HepG2 (cell line): ENCODE results near the gene SLC1A3. TPM values are rescaled to one million over a fixed set of nuclear protein-coding genes. Genes with fewer than 3 reads are reported as not detected.

Experiments used
- ATAC-seq: fragments of 200-7000 bp; cut with Tn5 transposase; 3 replicates; pipeline ENCODE4 v1.9.1; 2020; ENCODE audit warnings: mild to moderate bottlenecking, moderate library complexity
- BruUV-seq: library from RNA; stranded (reverse); fragments of 400-500 nt; replicated peaks from 2 replicates; lab custom pipeline; 2021; lab: Mats Ljungman, UMichigan
- CTCF ChIA-PET: fragments of 300-600 bp; formaldehyde crosslinking; extraction: SDS; loops from one replicate; lab custom pipeline; 2021; ENCODE audit warnings: low total read pairs, inconsistent platforms, low intra/inter-chr PET ratio; lab: Yijun Ruan, JAX
- POLR2A ChIA-PET: fragments of 350-600 bp; sonication (Branson Sonifier 250); formaldehyde crosslinking; loops from one replicate; lab custom pipeline; 2020; ENCODE audit warnings: antibody characterized with exemption, inconsistent platforms; lab: Yijun Ruan, JAX
- DNase-seq: peaks from one replicate; pipeline ENCODE4 v3.0.0-alpha.2; 2015; ENCODE audit warnings: low spot score
- FAIRE-seq: peaks from 3 replicates; lab custom pipeline; 2011; peaks lifted over from hg19 to GRCh38; lab: Jason Lieb, UNC
- H2AFZ ChIP-seq: one replicate; pipeline ENCODE4 v1.6.1; 2011; ENCODE audit warnings: low read length, inconsistent platforms
- H3K27ac ChIP-seq: fragments of 300-600 bp; 3 replicates; pipeline ENCODE4 v1.8.0; 2011; ENCODE audit warnings: mixed run types, mild to moderate bottlenecking, mixed read lengths, low read length, inconsistent platforms; ENCODE audit not compliant: insufficient read depth; ENCODE audit errors: extremely low read length
- H3K27me3 ChIP-seq, 2 experiments: fragments of 200-600 bp in 1 of 2; 2 replicates in 1 of 2; 3 replicates in 1 of 2; pipeline versions ENCODE4 v1.6.0 to v1.8.0; 2011; ENCODE audit warnings: low read length in 2 of 2, mild to moderate bottlenecking in 2 of 2, moderate library complexity in 2 of 2, inconsistent platforms in 1 of 2; ENCODE audit not compliant: insufficient read depth in 2 of 2, control insufficient read depth in 1 of 2
- H3K36me3 ChIP-seq, 2 experiments: fragments of 200-600 bp in 1 of 2; replicated peaks in 1 of 2; 2 replicates in 1 of 2; 3 replicates in 1 of 2; pipeline versions ENCODE4 v1.5.1 to v1.8.0; 2011; ENCODE audit warnings: low read length in 2 of 2, inconsistent platforms in 1 of 2; ENCODE audit not compliant: insufficient read depth in 2 of 2, control insufficient read depth in 1 of 2
- H3K4me1 ChIP-seq: 2 replicates; pipeline ENCODE4 v1.5.1; 2012; ENCODE audit warnings: low read length, inconsistent platforms; ENCODE audit not compliant: insufficient read depth
- H3K4me2 ChIP-seq: 2 replicates; pipeline ENCODE4 v1.6.0; 2011; ENCODE audit warnings: low read depth, low read length, inconsistent platforms
- H3K4me3 ChIP-seq, 3 experiments: fragments of 200-600 bp in 1 of 3; sonication (generic), shearing (Covaris generic) in 1 of 3; replicated peaks in 1 of 3; 2 replicates each; pipeline ENCODE4 v1.5.1; 2011 to 2016; ENCODE audit warnings: low read length in 3 of 3, inconsistent platforms in 2 of 3, low read depth in 2 of 3, mild to moderate bottlenecking in 2 of 3, control low read depth in 1 of 3, mixed read lengths in 1 of 3; ENCODE audit not compliant: insufficient read depth in 1 of 3
- H3K79me2 ChIP-seq: one replicate; pipeline ENCODE4 v1.6.1; 2011; ENCODE audit warnings: low read length, inconsistent platforms; ENCODE audit not compliant: insufficient read depth
- H3K9ac ChIP-seq: 2 replicates; pipeline ENCODE4 v1.6.0; 2011; ENCODE audit warnings: mild to moderate bottlenecking, low read depth, low read length, inconsistent platforms; ENCODE audit not compliant: insufficient read depth
- H3K9me3 ChIP-seq: 2 replicates; pipeline ENCODE4 v1.5.1; 2012; ENCODE audit warnings: mild to moderate bottlenecking, low read length
- H4K20me1 ChIP-seq: 2 replicates; pipeline ENCODE4 v1.6.0; 2011; ENCODE audit warnings: inconsistent platforms, mild to moderate bottlenecking, low read length, moderate library complexity; ENCODE audit not compliant: insufficient read depth
- ERF ChIP-seq: IDR thresholded peaks from 2 replicates; pipeline ENCODE4 v1.6.1; 2018; ENCODE audit warnings: missing biosample characterization, missing genetic modification reagents
- KAT7 ChIP-seq: IDR thresholded peaks from 2 replicates; pipeline ENCODE4 v1.6.1; 2018; ENCODE audit warnings: borderline replicate concordance, missing compliant biosample characterization
- MBNL3 ChIP-seq: fragments of 250-450 bp; sonication (Bioruptor Pico); conservative IDR thresholded peaks from 2 replicates; pipeline ENCODE4 v1.8.0; 2022; ENCODE audit warnings: mild to moderate bottlenecking, inconsistent platforms
- SKI ChIP-seq: fragments of 450-650 bp; IDR thresholded peaks from one replicate; pipeline ENCODE4 v1.6.1; 2018; ENCODE audit warnings: mild to moderate bottlenecking; ENCODE audit not compliant: partially characterized antibody
- SPEN ChIP-seq: sonication (generic); formaldehyde crosslinking; IDR thresholded peaks from 2 replicates; pipeline ENCODE4 v1.5.1; 2020; ENCODE audit warnings: low read depth, mild to moderate bottlenecking, missing genetic modification reagents
- ZFP90 ChIP-seq: sonication (generic); formaldehyde crosslinking; IDR thresholded peaks from 2 replicates; pipeline ENCODE4 v1.8.0; 2022; ENCODE audit warnings: missing genetic modification reagents, mild to moderate bottlenecking, inconsistent platforms, borderline replicate concordance
- ZNF160 ChIP-seq: sonication (generic); formaldehyde crosslinking; IDR thresholded peaks from 2 replicates; pipeline ENCODE4 v1.8.0; 2022; ENCODE audit warnings: mild to moderate bottlenecking, inconsistent platforms, missing genetic modification reagents
- ZNF180 ChIP-seq: sonication (generic); formaldehyde crosslinking; IDR thresholded peaks from 2 replicates; pipeline ENCODE4 v1.4.0; 2020; ENCODE audit warnings: low read depth, missing genetic modification reagents, borderline replicate concordance
- ZNF672 ChIP-seq: sonication (generic); formaldehyde crosslinking; IDR thresholded peaks from 2 replicates; pipeline ENCODE4 v1.8.1; 2022; ENCODE audit warnings: missing genetic modification reagents
- ZNF781 ChIP-seq: sonication (generic); formaldehyde crosslinking; IDR thresholded peaks from 2 replicates; pipeline ENCODE4 v1.5.1; 2020; ENCODE audit warnings: borderline replicate concordance, mild to moderate bottlenecking, missing genetic modification reagents; ENCODE audit errors: not compliant biosample characterization
- ZNF891 ChIP-seq: sonication (generic); formaldehyde crosslinking; IDR thresholded peaks from 2 replicates; pipeline ENCODE4 v1.5.0; 2020; ENCODE audit warnings: mild to moderate bottlenecking, missing genetic modification reagents
- WGBS: methylation state at CpG from one replicate; pipeline ENCODE4 v1.1.6; 2017; ENCODE audit warnings: low lambda C conversion rate; 5-methylcytosine and 5-hydroxymethylcytosine counted together
- in situ Hi-C: cut with HindIII; loops from 2 replicates; pipeline ENCODE4 v1.10.0; 2017; ENCODE audit warnings: low pct_unique_long_range_greater_than_20kb; ENCODE audit not compliant: extremely low pct_ligation_motif_present
- intact Hi-C: fragments of 100-400 bp; cut with micrococcal nuclease; formaldehyde crosslinking; loops from one replicate; pipeline ENCODE4 v1.10.0; 2022; ENCODE audit not compliant: unreplicated experiment
- polyA plus RNA-seq, 8 experiments: library from polyadenylated mRNA; depleted of rRNA in 3 of 8; stranded (reverse) in 7 of 8; unstranded in 1 of 8; fragments of >200 nt; fragmentation: Illumina TruSeq in 4 of 8; extraction: Trizol in 4 of 8; gene quantifications; 2 replicates each; pipeline versions ENCODE4 v1.2.1 to v1.2.3, GENCODE V29; 2011 to 2016; ENCODE audit warnings: low read depth in 4 of 8, missing spikeins in 1 of 8, mixed read lengths in 1 of 8; ENCODE audit not compliant: insufficient read depth in 1 of 8
- total RNA-seq, 5 experiments: library from RNA; depleted of rRNA; stranded (reverse); fragments of >200 nt; fragmentation: Illumina TruSeq; extraction: Trizol; gene quantifications; 2 replicates each; pipeline ENCODE4 v1.2.3, GENCODE V29; 2016; ENCODE audit warnings: low read depth in 1 of 5
- TF ChIP-seq, protein P1 (sequence below): sonication (generic); formaldehyde crosslinking; IDR thresholded peaks from 2 replicates; pipeline ENCODE4 v1.4.0; 2020; ENCODE audit warnings: missing genetic modification reagents
- TF ChIP-seq, protein P2 (sequence below): sonication (generic); IDR thresholded peaks from 2 replicates; pipeline ENCODE4 v1.6.1; 2016; ENCODE audit warnings: low read depth, borderline replicate concordance

Gene SLC1A3
- total and polyA plus RNA-seq, 2 of the 13 experiments (the other 11 are each of a cell fraction or from before 2014, with no cell fraction given), result 0.09 TPM; not detected in 1

DNA sequence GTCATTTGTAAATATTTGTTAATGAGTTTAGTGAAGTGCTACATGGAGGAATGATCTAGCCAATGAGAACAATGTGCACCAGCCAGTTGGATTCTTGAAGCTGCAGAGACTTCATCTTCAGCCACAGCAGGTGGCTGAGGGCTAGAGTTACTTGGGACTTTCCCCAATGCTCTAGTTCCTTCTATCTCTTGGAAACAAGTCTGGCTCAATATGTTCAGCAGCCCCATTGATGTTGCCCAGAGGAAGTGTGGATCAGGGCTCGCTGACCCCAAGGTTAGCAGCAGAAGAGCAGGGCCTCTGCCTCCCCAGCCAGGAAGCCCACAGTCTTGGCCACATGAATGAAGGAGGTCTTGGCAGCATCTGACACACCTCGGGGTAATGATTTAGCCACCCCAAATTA lies 117.5 kb downstream of the SLC1A3 start:
- BruUV-seq, result no TSS peak
- ATAC-seq, result no peak
- in situ Hi-C loops, result no loop called here
- Histone ChIP-seq H3K9ac (no peak overlapping the region), H4K20me1 (no peaks in the 10 kb centered on the region), H3K27me3 (no peaks in the 10 kb centered on the region; a peak in 1 of 5 replicates), H2AFZ (no peak overlapping the region)
- 0% methylated on average over 1 of the region's 2 CpGs for whole genome bisulfite sequencing
- CTCF ChIA-PET, result no interaction called here
- no peak for TF ChIP-seq SKI
- TF ChIP-seq SPEN, result no peak
- TF ChIP-seq, protein P1, sequence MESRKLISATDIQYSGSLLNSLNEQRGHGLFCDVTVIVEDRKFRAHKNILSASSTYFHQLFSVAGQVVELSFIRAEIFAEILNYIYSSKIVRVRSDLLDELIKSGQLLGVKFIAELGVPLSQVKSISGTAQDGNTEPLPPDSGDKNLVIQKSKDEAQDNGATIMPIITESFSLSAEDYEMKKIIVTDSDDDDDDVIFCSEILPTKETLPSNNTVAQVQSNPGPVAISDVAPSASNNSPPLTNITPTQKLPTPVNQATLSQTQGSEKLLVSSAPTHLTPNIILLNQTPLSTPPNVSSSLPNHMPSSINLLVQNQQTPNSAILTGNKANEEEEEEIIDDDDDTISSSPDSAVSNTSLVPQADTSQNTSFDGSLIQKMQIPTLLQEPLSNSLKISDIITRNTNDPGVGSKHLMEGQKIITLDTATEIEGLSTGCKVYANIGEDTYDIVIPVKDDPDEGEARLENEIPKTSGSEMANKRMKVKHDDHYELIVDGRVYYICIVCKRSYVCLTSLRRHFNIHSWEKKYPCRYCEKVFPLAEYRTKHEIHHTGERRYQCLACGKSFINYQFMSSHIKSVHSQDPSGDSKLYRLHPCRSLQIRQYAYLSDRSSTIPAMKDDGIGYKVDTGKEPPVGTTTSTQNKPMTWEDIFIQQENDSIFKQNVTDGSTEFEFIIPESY (CRISPR knock-in tag), result no peak
- no peak for TF ChIP-seq MBNL3 (CRISPR knock-in tag)
- TF ChIP-seq KAT7, result no peak
- no peak for TF ChIP-seq ZFP90
- TF ChIP-seq ZNF891 (CRISPR knock-in tag), result no peak
- TF ChIP-seq ZNF180 (CRISPR knock-in tag), result no peak
- no peak for TF ChIP-seq ZNF160
- TF ChIP-seq ZNF781 (CRISPR knock-in tag), result no peak
- TF ChIP-seq ERF, result no peak
- TF ChIP-seq, protein P2, sequence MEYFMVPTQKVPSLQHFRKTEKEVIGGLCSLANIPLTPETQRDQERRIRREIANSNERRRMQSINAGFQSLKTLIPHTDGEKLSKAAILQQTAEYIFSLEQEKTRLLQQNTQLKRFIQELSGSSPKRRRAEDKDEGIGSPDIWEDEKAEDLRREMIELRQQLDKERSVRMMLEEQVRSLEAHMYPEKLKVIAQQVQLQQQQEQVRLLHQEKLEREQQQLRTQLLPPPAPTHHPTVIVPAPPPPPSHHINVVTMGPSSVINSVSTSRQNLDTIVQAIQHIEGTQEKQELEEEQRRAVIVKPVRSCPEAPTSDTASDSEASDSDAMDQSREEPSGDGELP, result no peak
- no peak for TF ChIP-seq ZNF672 (CRISPR knock-in tag)
- TF ChIP-seq, all 625 proteins: peak for 0
- Histone ChIP-seq H3K4me2 (no peak overlapping the region), H3K9me3 (no peaks in the 10 kb centered on the region), H3K79me2 (no peaks in the 10 kb centered on the region), H3K27ac (no peak overlapping the region), H3K4me3 (no peak overlapping the region), H3K36me3 (no peaks in the 10 kb centered on the region), H3K4me1 (no peaks in the 10 kb centered on the region)
- DNase-seq, result no peak
- no peak for FAIRE-seq
- POLR2A ChIA-PET, result interaction anchor here (0.6 kb wide), 1 partner anchor 140 kb away, joined by 3 read pairs; no protein-coding TSS in a partner anchor
- intact Hi-C loops, result no loop called here
